ENCODE measurements around the gene MYO1D. TPM values are rescaled to one million over a fixed set of nuclear protein-coding genes. Genes with fewer than 3 reads are reported as not detected.
"Not testable (repeated sequence)": the region's sequence is repeated elsewhere in the genome, so short reads cannot be mapped to it uniquely, and the experiment has no call there.

MYO1D gene
- total RNA-seq, 2 experiments from 2014 or later: 2.0 to 2.2 TPM

- Mint-ChIP-seq H3K27me3 (peaks cover 5% of the 10 kb centered on the region), H3K36me3 (ENCODE audit: low read depth) (peaks cover 2% of the 10 kb centered on the region), H3K4me1 (no peaks in the 10 kb centered on the region), H3K27ac (no peak overlapping the region), H3K4me3 (no peak overlapping the region), H3K9me3 (peaks cover 4% of the 10 kb centered on the region)
- no peak for DNase-seq
- CTCF ChIA-PET: no interaction called here
- POLR2A ChIA-PET: no interaction called here
Observed at GRCh38 chr17:32720671-32721070, 156.3 kb downstream of the MYO1D start.

GRCh38 chr17:32719689-32720088 lies 157.2 kb downstream of the MYO1D start:
- Mint-ChIP-seq H3K27ac (no peak overlapping the region), H3K4me1 (no peaks in the 10 kb centered on the region), H3K36me3 (ENCODE audit: low read depth) (no peaks in the 10 kb centered on the region), H3K27me3 (peaks cover 5% of the 10 kb centered on the region), H3K4me3 (no peak overlapping the region), H3K9me3 (no peaks in the 10 kb centered on the region)
- no peak for DNase-seq
- CTCF ChIA-PET: no interaction called here
- POLR2A ChIA-PET: no interaction called here

DNA sequence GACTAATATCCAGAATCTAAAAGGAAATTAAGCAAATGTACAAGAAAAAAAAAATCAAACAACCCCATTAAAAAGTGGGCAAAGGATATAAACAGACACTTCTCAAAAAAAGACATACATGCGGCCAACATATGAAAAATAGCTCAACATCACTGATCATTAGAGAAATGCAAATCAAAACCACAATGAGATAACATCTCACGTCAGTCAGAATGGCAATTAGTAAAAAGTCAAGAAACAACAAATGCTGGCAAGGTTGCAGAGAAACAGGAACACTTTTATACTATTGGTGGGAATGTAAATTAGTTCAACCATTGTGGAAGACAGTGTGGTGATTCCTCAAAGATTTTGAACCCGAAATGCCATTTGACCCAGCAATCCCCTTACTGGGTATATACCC lies 162.0 kb downstream of the MYO1D start:
- H3K9me3 Mint-ChIP-seq; POLR2A ChIA-PET; H3K27me3 Mint-ChIP-seq; DNase-seq; H3K27ac Mint-ChIP-seq; H3K4me1 Mint-ChIP-seq; H3K36me3 Mint-ChIP-seq (ENCODE audit: low read depth); H3K4me3 Mint-ChIP-seq: not testable (repeated sequence)
- CTCF ChIA-PET: interaction anchor here (1.1 kb wide), 1 partner anchor 11 kb away, joined by 3 read pairs; no protein-coding TSS in a partner anchor

DNA sequence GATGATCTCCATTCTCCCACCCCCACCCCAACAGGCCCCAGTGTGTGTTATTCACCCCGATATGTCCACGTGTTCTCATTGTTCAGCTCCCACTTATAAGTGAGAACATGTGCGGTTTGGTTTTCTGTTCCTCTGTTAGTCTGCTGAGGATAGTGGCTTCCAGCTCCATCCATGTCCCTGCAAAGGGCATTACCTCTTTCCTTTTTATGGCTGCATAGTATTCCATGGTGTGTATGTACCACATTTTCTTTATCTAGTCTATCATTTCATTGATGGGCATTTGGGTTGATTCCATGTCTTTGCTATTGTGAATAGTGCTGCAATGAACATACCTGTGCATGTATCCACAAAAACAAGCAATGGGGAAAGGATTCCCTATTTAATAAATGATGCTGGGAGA lies 162.7 kb downstream of the MYO1D start:
- H3K27ac Mint-ChIP-seq; H3K4me3 Mint-ChIP-seq; H3K36me3 Mint-ChIP-seq (ENCODE audit: low read depth); H3K27me3 Mint-ChIP-seq; POLR2A ChIA-PET; DNase-seq; H3K9me3 Mint-ChIP-seq; H3K4me1 Mint-ChIP-seq: not testable (repeated sequence)
- CTCF ChIA-PET: interaction anchor here (0.6 to 1.1 kb wide), 2 partner anchors 11 to 531 kb away, joined by 3 read pairs; no protein-coding TSS in a partner anchor

DNA sequence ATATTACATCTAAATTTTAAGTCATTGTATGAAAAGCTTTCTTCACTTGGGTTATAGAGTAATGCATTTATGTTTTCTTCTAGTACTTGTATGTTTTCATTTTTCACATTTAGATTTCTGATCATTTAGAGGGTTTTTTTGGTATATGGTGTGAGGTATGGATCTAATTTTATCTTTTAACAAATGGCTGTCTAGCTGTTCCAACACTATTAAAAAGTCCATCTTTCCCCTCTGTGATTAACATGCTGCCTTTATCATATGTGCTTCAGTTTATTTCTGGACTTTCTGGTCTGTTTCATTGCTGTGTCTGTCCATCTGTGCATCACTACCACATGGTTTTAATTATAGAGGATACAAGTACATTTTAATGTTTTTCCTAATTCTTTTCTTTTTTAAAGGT lies 163.8 kb downstream of the MYO1D start:
- Mint-ChIP-seq H3K9me3 (no peaks in the 10 kb centered on the region), H3K4me3 (no peak overlapping the region), H3K4me1 (no peaks in the 10 kb centered on the region), H3K27ac (no peak overlapping the region), H3K36me3 (ENCODE audit: low read depth) (no peaks in the 10 kb centered on the region), H3K27me3 (peaks cover 5% of the 10 kb centered on the region)
- POLR2A ChIA-PET: no interaction called here
- CTCF ChIA-PET: no interaction called here
- no peak for DNase-seq

DNA sequence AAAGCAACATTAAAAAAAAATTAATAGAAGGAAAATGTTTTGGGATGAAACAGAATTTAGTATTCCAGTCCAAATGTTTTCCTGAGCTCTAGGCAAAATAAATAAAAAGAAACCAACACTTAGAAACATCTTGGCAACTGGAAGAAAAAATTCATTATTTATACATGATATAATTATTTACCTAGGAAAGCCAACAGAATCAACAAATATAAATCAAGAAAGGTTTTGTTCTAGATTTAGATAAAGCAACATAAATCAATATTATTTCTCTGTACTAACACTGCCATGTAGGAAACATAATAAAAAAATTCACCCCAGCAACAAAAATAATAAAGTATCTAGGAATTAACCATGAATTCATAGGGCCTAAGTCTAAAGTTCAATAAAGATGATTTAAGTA lies 167.4 kb downstream of the MYO1D start:
- CTCF ChIA-PET: no interaction called here
- H3K4me3 Mint-ChIP-seq: no peak overlapping the region
- H3K4me1 Mint-ChIP-seq: no peaks in the 10 kb centered on the region

GRCh38 chr17:32701871-32702270 lies 175.1 kb downstream of the MYO1D start:
- no peaks in the 10 kb centered on the region for H3K27me3 Mint-ChIP-seq
- no peak overlapping the region for H3K4me3 Mint-ChIP-seq
- H3K36me3 Mint-ChIP-seq (ENCODE audit: low read depth): no peaks in the 10 kb centered on the region
- H3K4me1 Mint-ChIP-seq: no peaks in the 10 kb centered on the region
- no peak overlapping the region for H3K27ac Mint-ChIP-seq
- CTCF ChIA-PET: no interaction called here
- DNase-seq: no peak
- no peaks in the 10 kb centered on the region for H3K9me3 Mint-ChIP-seq
- POLR2A ChIA-PET: no interaction called here

More for the DNA sequence above, 167.4 kb downstream of the MYO1D start:
- POLR2A ChIA-PET: no interaction called here
- no peaks in the 10 kb centered on the region for H3K9me3 Mint-ChIP-seq
- no peaks in the 10 kb centered on the region for H3K27me3 Mint-ChIP-seq
- H3K36me3 Mint-ChIP-seq (ENCODE audit: low read depth): no peaks in the 10 kb centered on the region
- DNase-seq: no peak
- no peak overlapping the region for H3K27ac Mint-ChIP-seq

- ChIA-PET CTCF (no interaction called here), POLR2A (no interaction called here)
- H3K27me3 Mint-ChIP-seq: no peaks in the 10 kb centered on the region
- H3K27ac Mint-ChIP-seq: no peak overlapping the region
- H3K36me3 Mint-ChIP-seq (ENCODE audit: low read depth): no peaks in the 10 kb centered on the region
- H3K9me3 Mint-ChIP-seq: no peaks in the 10 kb centered on the region
- no peak for DNase-seq
- no peaks in the 10 kb centered on the region for H3K4me1 Mint-ChIP-seq
- no peak overlapping the region for H3K4me3 Mint-ChIP-seq
Observed at GRCh38 chr17:32699247-32699646, 177.7 kb downstream of the MYO1D start.

GRCh38 chr17:32697728-32698625 lies 178.9 kb downstream of the MYO1D start:
- Mint-ChIP-seq H3K27ac (no peak overlapping the region), H3K4me1 (no peaks in the 10 kb centered on the region), H3K27me3 (no peaks in the 10 kb centered on the region), H3K4me3 (no peak overlapping the region), H3K9me3 (no peaks in the 10 kb centered on the region), H3K36me3 (ENCODE audit: low read depth) (no peaks in the 10 kb centered on the region)
- DNase-seq: no peak
- ChIA-PET CTCF (interaction anchor here (1.2 to 1.6 kb wide), 2 partner anchors 10 to 36 kb away, joined by 3 read pairs; no protein-coding TSS in a partner anchor), POLR2A (no interaction called here)

DNA sequence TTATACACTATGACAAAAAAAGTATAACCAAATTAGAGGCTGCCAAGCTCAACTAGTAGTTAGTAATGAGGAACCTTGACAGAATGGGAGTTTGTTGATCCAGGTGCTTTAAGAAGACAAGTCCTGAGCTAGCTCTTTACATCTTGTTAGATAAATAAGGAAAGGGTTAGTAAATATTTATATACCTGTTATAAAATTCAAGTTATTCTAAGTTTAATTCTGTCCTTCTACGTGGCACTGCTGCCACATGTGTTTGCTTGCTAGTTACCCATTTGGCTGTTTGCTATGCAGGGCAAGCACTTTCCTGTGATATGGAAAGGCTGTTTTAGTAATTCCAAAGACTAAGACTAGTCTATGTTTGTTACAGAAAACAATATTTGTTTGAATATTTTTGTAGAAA lies 180.5 kb downstream of the MYO1D start:
- no peaks in the 10 kb centered on the region for H3K9me3 Mint-ChIP-seq
- no peak overlapping the region for H3K4me3 Mint-ChIP-seq
- H3K4me1 Mint-ChIP-seq: no peaks in the 10 kb centered on the region
- H3K27ac Mint-ChIP-seq: no peak overlapping the region
- DNase-seq: no peak
- H3K36me3 Mint-ChIP-seq (ENCODE audit: low read depth): no peaks in the 10 kb centered on the region
- ChIA-PET POLR2A (no interaction called here), CTCF (interaction anchor here (1.1 to 1.6 kb wide), 2 partner anchors 12 to 252 kb away, joined by 3 read pairs; partner anchors contain the start of gene PSMD11)
- H3K27me3 Mint-ChIP-seq: no peaks in the 10 kb centered on the region

DNA sequence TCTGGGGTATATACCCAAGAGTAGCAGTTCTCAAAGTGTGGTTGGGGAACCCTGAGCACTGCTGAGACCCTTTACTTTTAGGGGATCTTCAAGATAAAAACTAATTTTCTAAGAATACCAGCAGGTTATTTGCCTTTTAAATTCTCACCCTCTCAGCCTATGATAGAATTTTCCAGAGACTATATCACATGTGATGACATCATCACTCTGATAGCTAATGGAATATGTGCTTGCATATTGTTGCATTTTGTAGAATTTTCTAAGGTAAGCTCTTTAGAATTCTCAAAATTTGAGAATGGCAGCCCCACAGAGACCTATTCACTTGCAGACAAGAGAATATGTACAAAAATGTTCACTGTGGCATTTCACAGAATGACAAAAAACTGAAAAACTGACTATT lies 181.1 kb downstream of the MYO1D start:
- Mint-ChIP-seq H3K9me3 (no peaks in the 10 kb centered on the region), H3K27me3 (no peaks in the 10 kb centered on the region), H3K27ac (no peak overlapping the region), H3K4me3 (no peak overlapping the region), H3K36me3 (ENCODE audit: low read depth) (no peaks in the 10 kb centered on the region), H3K4me1 (no peaks in the 10 kb centered on the region)
- no peak for DNase-seq
- CTCF ChIA-PET: no interaction called here
- POLR2A ChIA-PET: no interaction called here

GRCh38 chr17:32693194-32693897 lies 183.6 kb downstream of the MYO1D start:
- Mint-ChIP-seq H3K27me3 (peaks cover 3% of the 10 kb centered on the region), H3K36me3 (ENCODE audit: low read depth) (no peaks in the 10 kb centered on the region), H3K27ac (no peak overlapping the region), H3K4me3 (no peak overlapping the region), H3K9me3 (no peaks in the 10 kb centered on the region), H3K4me1 (no peaks in the 10 kb centered on the region)
- ChIA-PET POLR2A (interaction anchor here (0.7 kb wide), 1 partner anchor 15 kb away, joined by 7 read pairs; no protein-coding TSS in a partner anchor), CTCF (no interaction called here)
- no peak for DNase-seq

- Mint-ChIP-seq H3K4me3 (no peak overlapping the region), H3K27me3 (peaks cover 3% of the 10 kb centered on the region)
- CTCF ChIA-PET: interaction anchor here (1.4 kb wide), 1 partner anchor 185 kb away, joined by 3 read pairs; the partner anchor contains the start of gene MYO1D
Observed at GRCh38 chr17:32692179-32692578, 184.7 kb downstream of the MYO1D start.

More at GRCh38 chr17:32692179-32692578, 184.7 kb downstream of the MYO1D start:
- POLR2A ChIA-PET: no interaction called here
- H3K27ac Mint-ChIP-seq: no peak overlapping the region
- H3K36me3 Mint-ChIP-seq (ENCODE audit: low read depth): no peaks in the 10 kb centered on the region
- H3K4me1 Mint-ChIP-seq: no peaks in the 10 kb centered on the region
- DNase-seq: no peak
- H3K9me3 Mint-ChIP-seq: no peaks in the 10 kb centered on the region
